HFF-Myc (cell line): ENCODE measurements around the gene ATP6V0E2.

Source experiments
- DNase-seq: peaks from one replicate; pipeline ENCODE4 v3.0.0-alpha.2; 2011; ENCODE audit warnings: low read depth; ENCODE audit errors: extremely low read depth
- H3K4me3 ChIP-seq: replicated peaks from 2 replicates; pipeline ENCODE4 v1.5.1; 2011; ENCODE audit warnings: low read depth, mild to moderate bottlenecking, control low read depth, low read length
- TF ChIP-seq, protein P1 (sequence below): IDR thresholded peaks from 2 replicates; pipeline ENCODE4 v1.5.1; 2012; ENCODE audit warnings: mild to moderate bottlenecking, low read depth, low read length, control low read depth; ENCODE audit errors: missing control alignments

Gene ATP6V0E2

DNA sequence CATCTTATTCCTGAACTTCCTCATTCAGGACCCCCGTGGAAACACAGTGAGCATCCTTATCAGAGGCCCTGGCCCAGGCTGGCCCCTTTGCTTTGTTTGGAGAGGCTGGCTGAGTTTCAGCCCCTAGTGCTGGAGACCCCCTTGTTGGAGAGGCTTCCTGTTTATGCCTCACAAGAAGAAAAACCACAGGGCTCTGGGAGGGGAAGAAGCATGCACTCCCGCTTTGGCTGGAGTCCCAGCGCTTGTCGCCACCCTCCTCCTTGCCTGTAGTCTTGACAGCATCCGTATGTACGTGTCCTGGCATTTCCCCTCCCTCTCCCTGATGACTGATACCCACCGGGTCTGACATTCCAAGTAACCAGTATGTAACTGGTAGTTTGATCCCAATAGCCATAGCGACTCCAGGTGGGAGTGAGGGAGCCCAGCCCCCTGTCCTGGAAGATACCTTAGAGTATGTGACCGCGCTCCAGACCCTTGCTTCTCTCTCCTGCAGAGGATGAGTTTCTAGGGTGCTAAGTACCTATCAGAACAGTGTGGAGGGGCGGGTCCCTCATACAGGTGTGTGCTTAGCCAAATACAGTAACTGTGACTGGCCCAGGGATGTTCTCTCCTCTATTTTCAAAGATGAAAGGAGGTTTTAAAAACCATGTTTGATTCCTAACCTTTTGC lies 6.9 kb upstream of the ATP6V0E2 start:
- H3K4me3 ChIP-seq = no peak overlapping the region
- TF ChIP-seq, protein P1, sequence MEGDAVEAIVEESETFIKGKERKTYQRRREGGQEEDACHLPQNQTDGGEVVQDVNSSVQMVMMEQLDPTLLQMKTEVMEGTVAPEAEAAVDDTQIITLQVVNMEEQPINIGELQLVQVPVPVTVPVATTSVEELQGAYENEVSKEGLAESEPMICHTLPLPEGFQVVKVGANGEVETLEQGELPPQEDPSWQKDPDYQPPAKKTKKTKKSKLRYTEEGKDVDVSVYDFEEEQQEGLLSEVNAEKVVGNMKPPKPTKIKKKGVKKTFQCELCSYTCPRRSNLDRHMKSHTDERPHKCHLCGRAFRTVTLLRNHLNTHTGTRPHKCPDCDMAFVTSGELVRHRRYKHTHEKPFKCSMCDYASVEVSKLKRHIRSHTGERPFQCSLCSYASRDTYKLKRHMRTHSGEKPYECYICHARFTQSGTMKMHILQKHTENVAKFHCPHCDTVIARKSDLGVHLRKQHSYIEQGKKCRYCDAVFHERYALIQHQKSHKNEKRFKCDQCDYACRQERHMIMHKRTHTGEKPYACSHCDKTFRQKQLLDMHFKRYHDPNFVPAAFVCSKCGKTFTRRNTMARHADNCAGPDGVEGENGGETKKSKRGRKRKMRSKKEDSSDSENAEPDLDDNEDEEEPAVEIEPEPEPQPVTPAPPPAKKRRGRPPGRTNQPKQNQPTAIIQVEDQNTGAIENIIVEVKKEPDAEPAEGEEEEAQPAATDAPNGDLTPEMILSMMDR = no peak

GRCh38 chr7:149867762-149868622 lies 5.8 kb upstream of the ATP6V0E2 start:
- TF ChIP-seq, protein P1 = no peak
- H3K4me3 ChIP-seq = no peak overlapping the region
- no peak for DNase-seq

More for the DNA sequence above, 6.9 kb upstream of the ATP6V0E2 start:
- DNase-seq = no peak

DNA sequence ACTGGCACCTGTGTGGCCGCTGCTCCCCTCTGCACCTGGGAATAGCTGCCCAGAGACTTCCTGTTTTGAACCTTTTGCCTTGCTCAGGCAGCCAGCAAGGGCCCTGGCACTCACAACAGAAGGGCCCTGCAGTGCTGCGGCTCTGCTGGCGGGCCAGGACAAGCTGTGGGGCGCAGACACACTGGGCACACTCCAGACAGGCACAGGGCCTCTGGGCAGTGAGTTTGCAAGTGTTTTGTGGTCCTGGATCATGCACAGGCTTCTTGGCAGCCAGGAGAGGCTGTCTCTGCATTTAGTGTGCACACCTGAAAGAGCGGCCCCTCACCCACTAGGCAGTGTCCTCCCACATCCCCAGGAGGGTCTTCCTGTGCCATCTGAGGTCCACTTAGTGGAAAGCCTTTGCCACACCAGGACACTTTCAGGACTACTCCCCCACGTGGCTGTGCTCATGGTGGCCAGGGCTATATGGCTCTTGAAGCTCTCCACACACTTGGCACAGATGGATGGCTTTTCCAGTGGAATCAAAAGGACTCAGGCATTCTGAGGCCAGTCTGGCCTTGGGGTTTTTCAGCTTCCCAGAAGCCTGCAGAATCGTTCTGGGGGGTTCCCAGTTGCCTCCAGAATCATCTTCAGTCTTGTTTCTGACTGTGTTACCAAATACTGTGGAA lies 5.0 kb upstream of the ATP6V0E2 start:
- H3K4me3 ChIP-seq = no peak overlapping the region
- TF ChIP-seq, protein P1 = no peak
- DNase-seq = no peak

DNA sequence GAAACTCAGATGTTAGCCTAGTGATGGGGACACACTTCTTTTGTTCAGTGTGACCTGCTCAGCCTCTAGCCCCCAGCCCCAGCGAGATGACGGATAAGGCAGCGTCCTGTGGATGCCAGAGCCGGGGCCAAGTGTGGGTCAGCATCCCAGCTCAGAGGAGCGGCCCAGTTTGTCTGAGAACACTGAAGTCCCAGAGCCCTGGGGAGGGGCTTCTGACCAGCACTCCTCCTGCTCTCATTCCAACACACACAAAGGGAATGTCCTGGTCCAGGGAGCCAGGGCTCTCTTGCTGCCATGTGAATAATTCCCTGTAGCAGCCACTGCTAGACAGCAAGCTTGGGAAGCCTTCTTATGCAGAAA lies 4.5 kb upstream of the ATP6V0E2 start:
- TF ChIP-seq, protein P1 = no peak
- no peak for DNase-seq

DNA sequence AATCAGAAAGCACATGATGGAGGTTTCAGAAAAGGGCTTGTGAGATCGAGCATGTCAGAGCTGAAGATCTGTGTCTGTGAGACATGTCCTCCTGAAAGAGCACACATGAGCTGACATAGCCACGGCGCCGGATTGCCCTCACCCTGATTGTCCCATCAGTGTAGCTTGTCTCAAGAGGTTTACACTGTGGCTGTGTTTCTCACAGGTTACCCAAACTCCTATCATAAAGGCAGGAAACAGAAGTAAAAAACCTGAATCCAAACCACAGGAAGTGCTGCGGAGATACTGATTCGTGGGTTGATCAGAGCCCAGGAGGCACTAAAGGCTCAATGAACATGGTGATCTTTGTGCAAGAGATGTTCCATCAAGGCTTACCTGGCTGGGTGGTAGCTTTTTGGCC lies 3.9 kb upstream of the ATP6V0E2 start:
- TF ChIP-seq, protein P1 = no peak
- no peak for DNase-seq
- no peak overlapping the region for H3K4me3 ChIP-seq

More for the DNA sequence above, 4.5 kb upstream of the ATP6V0E2 start:
- no peak overlapping the region for H3K4me3 ChIP-seq

DNA sequence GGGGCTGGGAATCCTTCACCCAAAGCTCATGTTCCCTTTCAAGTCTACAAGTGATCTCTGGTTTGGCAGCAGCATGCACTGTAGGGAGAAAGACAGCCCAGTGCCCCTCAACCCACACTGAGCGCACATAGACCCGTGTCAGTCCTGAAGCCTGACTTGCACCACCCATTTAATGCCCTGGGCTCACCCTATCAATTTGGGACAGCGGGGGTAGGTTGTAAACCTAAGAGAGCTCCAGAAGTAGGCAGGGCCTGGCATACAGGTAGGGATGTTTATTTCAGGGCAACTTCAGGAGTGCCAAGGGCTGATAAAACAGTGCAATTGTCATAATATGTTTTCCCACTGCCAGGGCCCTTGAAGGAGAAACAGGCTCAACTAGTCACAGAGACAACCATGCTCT lies 3.5 kb upstream of the ATP6V0E2 start:
- no peak overlapping the region for H3K4me3 ChIP-seq
- TF ChIP-seq, protein P1 = no peak
- DNase-seq = no peak
